ENCODE results near the gene DTNA.

Gene DTNA

GRCh38 chr18:34834897-34835296, 124.8 kb downstream of the DTNA start:
- Histone ChIP-seq H3K4ac (ENCODE audit: low read depth in 1 of 2, low read length in 2 of 2) (no peak overlapping the region), H3K4me1 (ENCODE audit: control insufficient read depth, insufficient read depth, low read depth, low read length) (no peaks in the 10 kb centered on the region)

GRCh38 chr18:34835466-34835865, 125.4 kb downstream of the DTNA start:
- Histone ChIP-seq H3K4me2 (ENCODE audit: low read length, poor library complexity, severe bottlenecking) (no peak overlapping the region), H3K23ac (ENCODE audit: low read length in 2 of 2) (no peak overlapping the region), H3K27me3 (ENCODE audit: control insufficient read depth in 1 of 2, insufficient read depth in 1 of 2, low read length in 2 of 2) (no peaks in the 10 kb centered on the region), H4K91ac (ENCODE audit: low read length) (no peak overlapping the region), H3K9me3 (ENCODE audit: control insufficient read depth, low read length) (no peaks in the 10 kb centered on the region), H2BK120ac (ENCODE audit: low read depth, low read length) (no peak overlapping the region), H4K8ac (ENCODE audit: low read length) (no peak overlapping the region), H3K27ac (ENCODE audit: low read length, poor library complexity, severe bottlenecking) (no peak overlapping the region), H3K79me1 (replicated peaks; ENCODE audit: low read length, poor library complexity, severe bottlenecking) (no peaks in the 10 kb centered on the region), H3K4ac (ENCODE audit: low read depth in 1 of 2, low read length in 2 of 2) (no peak overlapping the region), H2BK15ac (ENCODE audit: low read depth, poor library complexity, severe bottlenecking) (no peak overlapping the region), H2BK12ac (ENCODE audit: low read length in 2 of 2) (no peak overlapping the region), H2BK5ac (ENCODE audit: low read depth, low read length, poor library complexity, severe bottlenecking) (no peak overlapping the region), H3K14ac (ENCODE audit: low read length in 2 of 2) (no peak overlapping the region), H2AFZ (ENCODE audit: low read depth, low read length) (no peak overlapping the region), H3K9ac (ENCODE audit: low read length) (no peak overlapping the region), H3K18ac (ENCODE audit: low read depth in 1 of 2, low read length in 2 of 2) (no peak overlapping the region), H3K4me1 (ENCODE audit: control insufficient read depth, insufficient read depth, low read depth, low read length) (no peaks in the 10 kb centered on the region), H3K4me3 (ENCODE audit: insufficient read depth in 1 of 2, low read depth in 1 of 2, low read length in 2 of 2) (no peak overlapping the region), H3K36me3 (ENCODE audit: control insufficient read depth in 1 of 2, insufficient read depth in 2 of 2, low read depth in 1 of 2, low read length in 2 of 2) (peaks cover 0 to 48% of the 10 kb centered on the region in 2 experiments), H2AK5ac (ENCODE audit: low read length, severe bottlenecking) (no peak overlapping the region)
- no peak for DNase-seq
- WGBS = 100% methylated on average over 3 of the region's 3 CpGs

More at GRCh38 chr18:34834897-34835296, 124.8 kb downstream of the DTNA start:
- Histone ChIP-seq H3K14ac (ENCODE audit: low read length in 2 of 2) (no peak overlapping the region), H2BK120ac (ENCODE audit: low read depth, low read length) (no peak overlapping the region), H3K27ac (ENCODE audit: low read length, poor library complexity, severe bottlenecking) (no peak overlapping the region), H2AFZ (ENCODE audit: low read depth, low read length) (no peak overlapping the region), H3K18ac (ENCODE audit: low read depth in 1 of 2, low read length in 2 of 2) (no peak overlapping the region), H3K27me3 (ENCODE audit: control insufficient read depth in 1 of 2, insufficient read depth in 1 of 2, low read length in 2 of 2) (no peaks in the 10 kb centered on the region), H4K91ac (ENCODE audit: low read length) (no peak overlapping the region), H3K4me3 (ENCODE audit: insufficient read depth in 1 of 2, low read depth in 1 of 2, low read length in 2 of 2) (peak overlapping the region in 1 of 2 experiments; percentile 39), H2BK12ac (ENCODE audit: low read length in 2 of 2) (no peak overlapping the region), H3K79me1 (replicated peaks; ENCODE audit: low read length, poor library complexity, severe bottlenecking) (no peaks in the 10 kb centered on the region), H3K4me2 (ENCODE audit: low read length, poor library complexity, severe bottlenecking) (no peak overlapping the region), H2AK5ac (ENCODE audit: low read length, severe bottlenecking) (no peak overlapping the region), H3K9me3 (ENCODE audit: control insufficient read depth, low read length) (no peaks in the 10 kb centered on the region), H2BK5ac (ENCODE audit: low read depth, low read length, poor library complexity, severe bottlenecking) (no peak overlapping the region), H3K9ac (ENCODE audit: low read length) (peak overlapping the region; percentile 41), H3K36me3 (ENCODE audit: control insufficient read depth in 1 of 2, insufficient read depth in 2 of 2, low read depth in 1 of 2, low read length in 2 of 2) (peaks cover 0 to 49% of the 10 kb centered on the region in 2 experiments), H4K8ac (ENCODE audit: low read length) (no peak overlapping the region), H2BK15ac (ENCODE audit: low read depth, poor library complexity, severe bottlenecking) (no peak overlapping the region), H3K23ac (ENCODE audit: low read length in 2 of 2) (no peak overlapping the region)
- DNase-seq = no peak
- WGBS = 71% methylated on average over 1 of the region's 2 CpGs

GRCh38 chr18:34837769-34838272, 127.7 kb downstream of the DTNA start:
- H3K27me3 ChIP-seq (ENCODE audit: control insufficient read depth in 1 of 2, insufficient read depth in 1 of 2, low read length in 2 of 2) = no peaks in the 10 kb centered on the region
- no peak overlapping the region for H2BK12ac ChIP-seq (ENCODE audit: low read length in 2 of 2)
- no peak overlapping the region for H2BK5ac ChIP-seq (ENCODE audit: low read depth, low read length, poor library complexity, severe bottlenecking)
- no peaks in the 10 kb centered on the region for H3K79me1 ChIP-seq (replicated peaks; ENCODE audit: low read length, poor library complexity, severe bottlenecking)
- peaks cover 0 to 31% of the 10 kb centered on the region in 2 experiments for H3K36me3 ChIP-seq (ENCODE audit: control insufficient read depth in 1 of 2, insufficient read depth in 2 of 2, low read depth in 1 of 2, low read length in 2 of 2)
- no peak overlapping the region for H3K14ac ChIP-seq (ENCODE audit: low read length in 2 of 2)
- H3K27ac ChIP-seq (ENCODE audit: low read length, poor library complexity, severe bottlenecking) = no peak overlapping the region
- peak; percentile 32 for DNase-seq
- no peak overlapping the region for H2AFZ ChIP-seq (ENCODE audit: low read depth, low read length)
- peak overlapping the region in 1 of 2 experiments; percentile 17 for H3K4me3 ChIP-seq (ENCODE audit: insufficient read depth in 1 of 2, low read depth in 1 of 2, low read length in 2 of 2)
- no peak overlapping the region for H2BK15ac ChIP-seq (ENCODE audit: low read depth, poor library complexity, severe bottlenecking)
- no peak overlapping the region for H2BK120ac ChIP-seq (ENCODE audit: low read depth, low read length)
- no peaks in the 10 kb centered on the region for H3K9me3 ChIP-seq (ENCODE audit: control insufficient read depth, low read length)
- H3K4me1 ChIP-seq (ENCODE audit: control insufficient read depth, insufficient read depth, low read depth, low read length) = no peaks in the 10 kb centered on the region
- 91% methylated on average over 3 of the region's 3 CpGs for WGBS
- H3K9ac ChIP-seq (ENCODE audit: low read length) = no peak overlapping the region
- H3K4me2 ChIP-seq (ENCODE audit: low read length, poor library complexity, severe bottlenecking) = no peak overlapping the region
- no peak overlapping the region for H4K91ac ChIP-seq (ENCODE audit: low read length)
- no peak overlapping the region for H3K23ac ChIP-seq (ENCODE audit: low read length in 2 of 2)
- no peak overlapping the region for H3K4ac ChIP-seq (ENCODE audit: low read depth in 1 of 2, low read length in 2 of 2)
- no peak overlapping the region for H4K8ac ChIP-seq (ENCODE audit: low read length)
- no peak overlapping the region for H3K18ac ChIP-seq (ENCODE audit: low read depth in 1 of 2, low read length in 2 of 2)
- H2AK5ac ChIP-seq (ENCODE audit: low read length, severe bottlenecking) = no peak overlapping the region

GRCh38 chr18:34838669-34839068, 128.6 kb downstream of the DTNA start:
- Histone ChIP-seq H3K27me3 (ENCODE audit: control insufficient read depth in 1 of 2, insufficient read depth in 1 of 2, low read length in 2 of 2) (no peaks in the 10 kb centered on the region), H3K4me3 (ENCODE audit: insufficient read depth in 1 of 2, low read depth in 1 of 2, low read length in 2 of 2) (no peak overlapping the region), H3K79me1 (replicated peaks; ENCODE audit: low read length, poor library complexity, severe bottlenecking) (no peaks in the 10 kb centered on the region), H4K8ac (ENCODE audit: low read length) (no peak overlapping the region), H3K9me3 (ENCODE audit: control insufficient read depth, low read length) (no peaks in the 10 kb centered on the region), H3K4ac (ENCODE audit: low read depth in 1 of 2, low read length in 2 of 2) (no peak overlapping the region), H3K27ac (ENCODE audit: low read length, poor library complexity, severe bottlenecking) (no peak overlapping the region), H2BK15ac (ENCODE audit: low read depth, poor library complexity, severe bottlenecking) (no peak overlapping the region), H3K4me1 (ENCODE audit: control insufficient read depth, insufficient read depth, low read depth, low read length) (no peaks in the 10 kb centered on the region), H2AK5ac (ENCODE audit: low read length, severe bottlenecking) (no peak overlapping the region), H2BK120ac (ENCODE audit: low read depth, low read length) (no peak overlapping the region), H2BK5ac (ENCODE audit: low read depth, low read length, poor library complexity, severe bottlenecking) (no peak overlapping the region), H3K14ac (ENCODE audit: low read length in 2 of 2) (no peak overlapping the region), H4K91ac (ENCODE audit: low read length) (no peak overlapping the region), H3K4me2 (ENCODE audit: low read length, poor library complexity, severe bottlenecking) (no peak overlapping the region), H3K18ac (ENCODE audit: low read depth in 1 of 2, low read length in 2 of 2) (no peak overlapping the region), H3K9ac (ENCODE audit: low read length) (no peak overlapping the region), H2BK12ac (ENCODE audit: low read length in 2 of 2) (no peak overlapping the region), H3K36me3 (ENCODE audit: control insufficient read depth in 1 of 2, insufficient read depth in 2 of 2, low read depth in 1 of 2, low read length in 2 of 2) (peaks cover 0 to 27% of the 10 kb centered on the region in 2 experiments), H2AFZ (ENCODE audit: low read depth, low read length) (no peak overlapping the region), H3K23ac (ENCODE audit: low read length in 2 of 2) (no peak overlapping the region)
- 80% methylated on average over 5 of the region's 5 CpGs for WGBS
- DNase-seq = no peak
